ENCODE measurements around the gene HOXC10.

The HOXC10 gene

DNA sequence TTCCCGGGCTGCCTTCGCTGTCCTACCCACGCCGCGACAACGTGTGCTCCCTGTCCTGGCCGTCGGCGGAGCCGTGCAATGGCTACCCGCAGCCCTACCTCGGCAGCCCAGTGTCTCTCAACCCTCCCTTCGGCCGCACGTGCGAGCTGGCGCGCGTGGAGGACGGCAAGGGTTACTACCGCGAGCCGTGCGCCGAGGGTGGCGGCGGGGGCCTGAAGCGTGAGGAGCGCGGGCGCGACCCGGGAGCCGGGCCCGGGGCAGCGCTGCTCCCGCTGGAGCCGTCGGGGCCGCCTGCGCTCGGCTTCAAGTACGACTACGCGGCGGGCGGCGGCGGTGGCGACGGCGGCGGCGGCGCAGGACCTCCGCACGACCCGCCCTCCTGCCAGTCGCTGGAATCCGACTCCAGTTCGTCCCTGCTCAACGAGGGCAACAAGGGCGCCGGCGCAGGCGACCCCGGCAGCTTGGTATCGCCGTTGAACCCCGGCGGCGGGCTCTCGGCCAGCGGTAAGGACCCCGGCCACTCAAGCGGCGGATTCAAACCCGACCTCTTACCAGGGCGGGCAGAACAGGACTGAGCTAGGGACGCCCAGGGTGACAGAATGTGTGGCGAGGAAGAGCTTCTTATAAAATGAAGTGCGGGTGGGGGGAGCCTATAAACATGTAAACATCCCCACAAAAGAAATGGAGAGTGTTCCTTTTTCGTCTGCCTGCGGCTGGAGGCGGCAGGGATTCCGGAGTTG lies 29.7 kb upstream of the HOXC10 start:
- H3K4me3 ChIP-seq (ENCODE audit: low read depth, low read length) = no peak overlapping the region
- TF ChIP-seq, protein P1, sequence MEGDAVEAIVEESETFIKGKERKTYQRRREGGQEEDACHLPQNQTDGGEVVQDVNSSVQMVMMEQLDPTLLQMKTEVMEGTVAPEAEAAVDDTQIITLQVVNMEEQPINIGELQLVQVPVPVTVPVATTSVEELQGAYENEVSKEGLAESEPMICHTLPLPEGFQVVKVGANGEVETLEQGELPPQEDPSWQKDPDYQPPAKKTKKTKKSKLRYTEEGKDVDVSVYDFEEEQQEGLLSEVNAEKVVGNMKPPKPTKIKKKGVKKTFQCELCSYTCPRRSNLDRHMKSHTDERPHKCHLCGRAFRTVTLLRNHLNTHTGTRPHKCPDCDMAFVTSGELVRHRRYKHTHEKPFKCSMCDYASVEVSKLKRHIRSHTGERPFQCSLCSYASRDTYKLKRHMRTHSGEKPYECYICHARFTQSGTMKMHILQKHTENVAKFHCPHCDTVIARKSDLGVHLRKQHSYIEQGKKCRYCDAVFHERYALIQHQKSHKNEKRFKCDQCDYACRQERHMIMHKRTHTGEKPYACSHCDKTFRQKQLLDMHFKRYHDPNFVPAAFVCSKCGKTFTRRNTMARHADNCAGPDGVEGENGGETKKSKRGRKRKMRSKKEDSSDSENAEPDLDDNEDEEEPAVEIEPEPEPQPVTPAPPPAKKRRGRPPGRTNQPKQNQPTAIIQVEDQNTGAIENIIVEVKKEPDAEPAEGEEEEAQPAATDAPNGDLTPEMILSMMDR (IDR thresholded peaks at IDR 0.05; ENCODE audit: low read depth, low read length, missing control alignments) = no peak
- DNase-seq (ENCODE audit: low read depth) = no peak

DNA sequence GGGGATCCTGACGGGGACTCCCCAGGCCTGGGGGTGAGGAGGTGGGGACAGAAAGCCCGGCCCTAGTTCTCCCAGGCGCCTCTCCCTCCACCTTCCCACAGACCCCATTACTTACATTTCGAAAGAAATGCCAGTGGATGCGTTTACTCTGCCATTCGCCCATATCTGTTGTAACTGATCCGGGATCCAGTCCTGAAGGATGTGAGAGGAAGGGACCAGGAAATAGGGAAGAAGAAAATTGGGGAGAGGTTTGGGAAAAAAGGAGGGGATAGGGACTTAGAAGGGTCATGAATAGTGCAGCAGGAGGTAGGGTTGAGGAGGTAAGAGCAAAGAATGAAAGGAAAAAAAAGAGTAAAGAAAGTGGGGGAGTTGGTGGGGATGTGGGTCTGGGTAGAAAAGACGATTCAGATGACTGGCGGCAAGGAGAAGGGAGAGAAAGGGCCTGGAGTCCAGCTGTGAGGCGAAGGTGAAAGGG lies 29.1 kb upstream of the HOXC10 start:
- no peak for DNase-seq (ENCODE audit: low read depth)
- TF ChIP-seq, protein P1 (IDR thresholded peaks at IDR 0.05; ENCODE audit: low read depth, low read length, missing control alignments) = no peak
- no peak overlapping the region for H3K4me3 ChIP-seq (ENCODE audit: low read depth, low read length)

DNA sequence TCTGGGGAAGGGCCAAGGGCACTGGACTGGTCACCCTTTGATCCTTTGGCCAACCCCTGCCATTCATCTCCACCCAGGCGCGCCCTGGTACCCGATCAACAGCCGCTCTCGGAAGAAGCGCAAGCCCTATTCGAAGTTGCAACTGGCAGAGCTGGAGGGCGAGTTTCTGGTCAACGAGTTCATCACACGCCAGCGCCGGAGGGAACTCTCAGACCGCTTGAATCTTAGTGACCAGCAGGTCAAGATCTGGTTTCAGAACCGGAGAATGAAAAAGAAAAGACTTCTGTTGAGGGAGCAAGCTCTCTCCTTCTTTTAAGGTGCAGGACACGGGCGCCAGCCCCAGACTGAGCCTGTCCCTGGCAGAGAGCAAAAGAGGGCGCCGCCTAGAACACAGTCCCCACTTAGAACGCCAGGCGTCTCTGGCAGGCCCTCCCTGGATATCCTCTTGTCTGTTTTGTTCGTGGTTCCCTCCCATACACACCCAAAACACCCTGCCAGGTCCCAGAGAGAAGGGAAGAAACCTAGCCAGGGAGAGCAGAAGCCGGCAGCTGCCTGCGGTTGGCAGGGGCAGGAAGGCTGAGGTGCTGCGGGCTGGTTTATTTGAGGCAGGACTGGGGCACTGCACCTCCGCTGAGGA lies 28.6 kb upstream of the HOXC10 start:
- no peak overlapping the region for H3K4me3 ChIP-seq (ENCODE audit: low read depth, low read length)
- TF ChIP-seq, protein P1 (IDR thresholded peaks at IDR 0.05; ENCODE audit: low read depth, low read length, missing control alignments) = no peak
- DNase-seq (ENCODE audit: low read depth) = no peak

DNA sequence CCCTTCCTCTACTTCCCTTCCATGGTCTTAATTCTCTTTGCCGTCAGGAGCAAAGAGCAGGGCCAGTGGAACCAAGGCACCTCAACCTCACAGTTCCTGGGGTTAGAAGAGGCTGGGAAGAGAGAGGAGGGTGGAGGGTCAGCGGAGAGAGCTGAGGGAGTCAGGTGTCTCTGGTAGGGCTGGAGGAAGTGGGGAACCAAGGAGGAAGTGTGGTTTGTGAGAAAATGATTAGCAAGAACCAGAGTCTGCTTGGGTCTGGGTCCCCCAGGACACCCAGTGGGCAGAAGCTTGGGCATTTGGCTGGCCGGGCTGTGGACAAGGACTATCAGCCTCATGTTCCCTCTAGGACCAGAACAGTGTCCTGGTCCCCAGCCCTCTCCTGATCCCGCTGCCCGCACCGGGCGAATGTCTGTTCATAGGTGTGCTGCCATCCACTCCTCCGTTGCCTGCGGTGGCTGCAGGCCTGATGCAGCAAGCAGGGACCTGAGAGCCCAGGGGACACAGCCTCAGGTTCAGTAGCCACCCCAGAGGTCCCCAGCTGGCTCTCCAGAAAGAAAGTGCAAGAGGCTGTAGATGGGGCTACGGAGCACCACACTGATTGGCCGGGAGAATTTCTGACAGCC lies 27.9 kb upstream of the HOXC10 start:
- H3K4me3 ChIP-seq (ENCODE audit: low read depth, low read length) = no peak overlapping the region

DNA sequence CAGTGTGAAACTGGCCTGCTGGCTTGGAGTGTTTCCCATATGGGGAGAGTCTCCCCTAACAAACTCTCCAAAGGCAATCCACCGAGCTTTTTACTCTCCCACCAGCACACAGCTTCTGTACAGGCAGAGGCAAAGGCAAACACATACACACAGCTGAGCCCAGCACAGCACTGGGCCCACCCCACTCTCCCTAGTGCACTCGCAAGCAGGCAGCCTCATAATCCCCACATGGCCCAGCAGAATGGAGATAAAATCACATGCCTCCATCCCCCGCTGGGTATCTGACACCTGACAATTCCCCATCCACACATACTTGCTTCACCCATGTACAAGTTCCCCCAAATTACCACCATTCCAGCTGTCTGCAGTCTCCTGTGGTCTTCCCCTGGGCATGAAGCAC lies 26.8 kb upstream of the HOXC10 start:
- no peak for DNase-seq (ENCODE audit: low read depth)
- H3K4me3 ChIP-seq (ENCODE audit: low read depth, low read length) = no peak overlapping the region
- TF ChIP-seq, protein P1 (IDR thresholded peaks at IDR 0.05; ENCODE audit: low read depth, low read length, missing control alignments) = no peak

More for the DNA sequence above, 27.9 kb upstream of the HOXC10 start:
- DNase-seq (ENCODE audit: low read depth) = no peak
- TF ChIP-seq, protein P1 (IDR thresholded peaks at IDR 0.05; ENCODE audit: low read depth, low read length, missing control alignments) = no peak

DNA sequence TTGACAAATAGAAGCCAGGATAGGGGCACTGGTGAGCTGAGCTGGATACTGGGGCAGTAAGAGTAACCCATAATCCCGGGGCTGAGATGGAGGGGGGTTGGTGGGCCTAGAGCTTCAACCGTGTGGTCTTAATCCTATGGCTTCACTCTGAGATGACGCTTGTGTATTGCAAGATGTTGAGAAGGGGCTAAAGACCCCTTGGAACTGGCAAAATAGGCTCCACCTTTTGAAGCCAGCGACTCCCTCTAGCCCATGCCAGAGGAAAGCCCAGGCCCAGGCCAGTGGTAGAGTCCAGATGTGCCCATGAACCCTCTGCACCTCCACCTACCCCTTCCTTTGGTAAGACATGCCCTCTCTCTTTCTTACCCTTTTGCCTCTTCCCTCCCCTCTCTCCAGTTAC lies 25.6 kb upstream of the HOXC10 start:
- TF ChIP-seq, protein P1 (IDR thresholded peaks at IDR 0.05; ENCODE audit: low read depth, low read length, missing control alignments) = no peak
- no peak for DNase-seq (ENCODE audit: low read depth)
- no peak overlapping the region for H3K4me3 ChIP-seq (ENCODE audit: low read depth, low read length)

Data from GM12864 (cell line).